Measurements from ENCODE around the gene OR2A7.
"Not testable (repeated sequence)": the region's sequence is repeated elsewhere in the genome, so short reads cannot be mapped to it uniquely, and the experiment has no call there.

The OR2A7 gene

DNA sequence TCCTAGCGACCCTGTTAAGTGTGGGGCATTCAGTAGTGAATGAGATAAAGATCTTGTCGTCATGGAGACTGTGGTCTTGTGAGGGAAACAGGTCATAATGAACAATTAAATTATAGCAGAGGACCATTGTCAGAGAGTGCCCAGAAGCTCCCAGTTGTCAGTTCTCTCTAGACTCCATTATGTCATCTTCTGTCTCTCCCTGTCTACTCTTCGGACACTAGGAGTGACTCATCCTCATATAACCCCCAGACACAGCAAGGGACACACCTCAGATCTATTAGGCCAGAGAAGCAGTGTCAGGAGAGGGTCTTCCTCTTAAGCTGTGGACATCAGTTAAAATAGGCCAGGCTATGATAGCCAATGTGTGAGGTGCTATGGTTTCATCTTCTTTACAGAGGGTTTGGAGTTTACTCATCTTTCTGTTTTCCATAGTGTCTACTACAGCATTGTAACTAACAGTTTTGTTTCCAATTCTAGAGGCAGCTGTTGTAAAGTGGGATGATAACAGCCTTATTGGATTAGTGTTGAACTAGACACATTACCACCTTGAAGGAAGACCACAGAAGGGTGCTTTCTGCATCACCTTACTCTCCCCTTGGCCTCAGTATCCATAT lies 22.7 kb upstream of the OR2A7 start:
- H3K79me2 ChIP-seq (ENCODE audit: control insufficient read depth, insufficient read depth, low read length, unreplicated experiment); H3K27ac ChIP-seq (ENCODE audit: low read depth, low read length); H3K27me3 ChIP-seq (ENCODE audit: insufficient read depth, low read length); H3K36me3 ChIP-seq (ENCODE audit: insufficient read depth, low read length); H3K4me1 ChIP-seq (ENCODE audit: control insufficient read depth, insufficient read depth, low read length, unreplicated experiment); H2AFZ ChIP-seq (ENCODE audit: low read length, unreplicated experiment); H3K4me3 ChIP-seq (ENCODE audit: low read depth, low read length): not testable (repeated sequence)

DNA sequence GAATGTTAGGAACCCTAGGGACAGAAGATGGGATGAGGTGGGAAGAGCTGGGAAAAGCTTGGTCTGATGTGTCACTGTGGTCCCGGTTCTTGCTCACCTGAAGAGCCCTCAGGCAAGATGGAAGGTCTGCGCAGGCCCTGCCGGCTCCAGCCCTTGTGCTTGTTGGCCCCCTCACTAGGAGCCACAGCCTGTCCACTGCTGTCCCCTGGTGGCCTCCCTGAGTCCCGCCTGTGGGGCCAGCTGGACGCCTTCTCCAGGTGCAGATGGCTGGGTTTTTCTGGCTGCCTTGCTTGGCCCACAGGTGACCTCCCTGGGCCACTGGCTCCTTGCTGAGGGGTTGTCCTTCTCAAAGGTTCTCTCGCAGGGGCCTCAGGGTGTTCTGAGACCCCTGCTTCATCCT lies 19.1 kb upstream of the OR2A7 start:
- not testable (repeated sequence) for H2AFZ ChIP-seq (ENCODE audit: low read length, unreplicated experiment); H3K36me3 ChIP-seq (ENCODE audit: insufficient read depth, low read length); H3K27me3 ChIP-seq (ENCODE audit: insufficient read depth, low read length); H3K27ac ChIP-seq (ENCODE audit: low read depth, low read length); H3K4me3 ChIP-seq (ENCODE audit: low read depth, low read length); H3K79me2 ChIP-seq (ENCODE audit: control insufficient read depth, insufficient read depth, low read length, unreplicated experiment); H3K4me1 ChIP-seq (ENCODE audit: control insufficient read depth, insufficient read depth, low read length, unreplicated experiment)

DNA sequence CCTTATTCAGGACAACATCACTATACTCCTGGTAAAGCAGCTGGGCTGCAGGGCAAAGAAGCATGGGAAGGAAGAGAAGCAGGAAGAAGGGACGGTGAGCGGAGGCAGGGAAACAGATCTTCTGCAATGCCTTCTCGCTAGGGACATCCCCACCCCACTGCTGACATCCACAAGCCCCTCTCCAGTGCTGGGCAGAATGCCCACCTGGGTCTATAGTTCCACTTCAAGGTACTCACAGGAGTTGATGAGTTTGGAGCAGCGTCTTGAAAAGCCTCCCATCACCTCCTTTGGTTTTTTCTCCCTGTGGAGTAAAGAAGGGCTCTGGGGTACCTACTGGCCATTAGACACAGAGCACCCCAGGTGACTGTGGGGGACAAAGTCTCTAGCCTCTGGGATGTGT lies 17.9 kb upstream of the OR2A7 start:
- not testable (repeated sequence) for H3K4me3 ChIP-seq (ENCODE audit: low read depth, low read length); H3K79me2 ChIP-seq (ENCODE audit: control insufficient read depth, insufficient read depth, low read length, unreplicated experiment); H3K27me3 ChIP-seq (ENCODE audit: insufficient read depth, low read length); H3K4me1 ChIP-seq (ENCODE audit: control insufficient read depth, insufficient read depth, low read length, unreplicated experiment); H3K27ac ChIP-seq (ENCODE audit: low read depth, low read length); H2AFZ ChIP-seq (ENCODE audit: low read length, unreplicated experiment); H3K36me3 ChIP-seq (ENCODE audit: insufficient read depth, low read length)

DNA sequence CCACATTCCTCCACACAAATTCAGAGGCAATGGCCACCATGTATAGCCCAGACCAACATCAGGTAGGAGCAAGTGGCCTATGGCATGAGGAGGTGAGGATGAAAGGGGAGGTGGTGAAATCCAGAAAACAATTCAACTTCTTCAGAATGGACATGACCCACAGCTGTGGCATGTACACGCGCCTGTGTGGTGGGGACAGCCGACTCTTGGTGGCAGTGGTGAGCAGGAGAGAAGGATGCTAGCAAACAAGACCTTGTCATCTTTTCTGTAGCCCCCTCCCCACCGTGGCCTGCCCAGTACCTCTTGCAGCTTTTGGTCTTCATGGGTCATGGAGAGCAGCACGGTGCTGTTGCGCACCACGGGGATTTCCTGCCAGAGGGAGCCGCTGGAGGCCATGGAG lies 17.4 kb upstream of the OR2A7 start:
- not testable (repeated sequence) for H3K4me1 ChIP-seq (ENCODE audit: control insufficient read depth, insufficient read depth, low read length, unreplicated experiment); H3K27ac ChIP-seq (ENCODE audit: low read depth, low read length)

GRCh38 chr7:144280010-144280409 lies 15.4 kb upstream of the OR2A7 start:
- H3K36me3 ChIP-seq (ENCODE audit: insufficient read depth, low read length); H3K27ac ChIP-seq (ENCODE audit: low read depth, low read length); H3K27me3 ChIP-seq (ENCODE audit: insufficient read depth, low read length); H2AFZ ChIP-seq (ENCODE audit: low read length, unreplicated experiment); H3K4me1 ChIP-seq (ENCODE audit: control insufficient read depth, insufficient read depth, low read length, unreplicated experiment); H3K79me2 ChIP-seq (ENCODE audit: control insufficient read depth, insufficient read depth, low read length, unreplicated experiment); H3K4me3 ChIP-seq (ENCODE audit: low read depth, low read length): not testable (repeated sequence)

More for the DNA sequence above, 17.4 kb upstream of the OR2A7 start:
- not testable (repeated sequence) for H2AFZ ChIP-seq (ENCODE audit: low read length, unreplicated experiment); H3K27me3 ChIP-seq (ENCODE audit: insufficient read depth, low read length); H3K4me3 ChIP-seq (ENCODE audit: low read depth, low read length); H3K36me3 ChIP-seq (ENCODE audit: insufficient read depth, low read length); H3K79me2 ChIP-seq (ENCODE audit: control insufficient read depth, insufficient read depth, low read length, unreplicated experiment)

DNA sequence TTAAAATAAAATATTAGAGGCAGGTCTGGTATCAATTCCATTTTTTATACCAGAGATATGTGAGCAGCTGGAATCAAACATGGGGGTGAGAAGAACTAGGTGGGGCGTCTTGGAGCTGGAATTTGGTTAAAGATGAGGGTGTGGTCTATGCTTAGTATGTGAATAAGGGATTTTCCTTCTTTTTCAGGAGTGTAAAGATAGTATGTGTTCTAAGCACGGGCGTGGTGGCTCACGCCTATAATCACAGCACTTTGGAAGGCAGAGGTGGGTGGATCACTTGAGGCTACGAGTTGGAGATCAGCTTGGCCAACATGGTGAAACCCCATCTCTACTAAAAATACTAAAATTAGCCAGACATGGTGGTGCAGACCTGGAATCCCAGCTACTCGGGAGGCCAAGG lies 10.7 kb upstream of the OR2A7 start:
- not testable (repeated sequence) for H2AFZ ChIP-seq (ENCODE audit: low read length, unreplicated experiment); H3K4me3 ChIP-seq (ENCODE audit: low read depth, low read length); H3K27ac ChIP-seq (ENCODE audit: low read depth, low read length); H3K27me3 ChIP-seq (ENCODE audit: insufficient read depth, low read length); H3K36me3 ChIP-seq (ENCODE audit: insufficient read depth, low read length); H3K79me2 ChIP-seq (ENCODE audit: control insufficient read depth, insufficient read depth, low read length, unreplicated experiment); H3K4me1 ChIP-seq (ENCODE audit: control insufficient read depth, insufficient read depth, low read length, unreplicated experiment)

DNA sequence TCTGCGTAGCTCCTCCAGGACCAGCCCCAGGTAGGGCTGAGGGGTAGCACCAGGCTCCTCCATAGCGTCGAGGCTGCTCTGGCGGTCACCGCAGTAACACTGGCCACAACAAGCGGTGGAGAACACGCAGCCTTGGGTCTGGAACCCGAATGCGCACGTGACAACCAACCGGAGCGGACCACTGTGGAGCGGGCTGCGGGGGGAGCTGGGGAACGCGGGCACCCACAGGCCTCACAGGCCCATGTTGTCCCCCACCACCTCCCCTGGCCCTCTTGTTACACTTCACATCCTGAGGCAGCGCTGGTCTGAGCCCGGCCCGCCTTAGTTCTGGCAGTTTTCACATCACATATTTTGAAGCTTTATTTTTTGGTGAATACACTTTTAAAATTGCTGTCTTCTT lies 4.6 kb upstream of the OR2A7 start, which contains the start of gene CTAGE8:
Gene CTAGE8, minus strand, starts transcription at position 101 of the 400 bp plus-strand sequence. Its CDS starts 38 bp downstream, at position 63.
- H3K27me3 ChIP-seq (ENCODE audit: insufficient read depth, low read length) = not testable (repeated sequence)

DNA sequence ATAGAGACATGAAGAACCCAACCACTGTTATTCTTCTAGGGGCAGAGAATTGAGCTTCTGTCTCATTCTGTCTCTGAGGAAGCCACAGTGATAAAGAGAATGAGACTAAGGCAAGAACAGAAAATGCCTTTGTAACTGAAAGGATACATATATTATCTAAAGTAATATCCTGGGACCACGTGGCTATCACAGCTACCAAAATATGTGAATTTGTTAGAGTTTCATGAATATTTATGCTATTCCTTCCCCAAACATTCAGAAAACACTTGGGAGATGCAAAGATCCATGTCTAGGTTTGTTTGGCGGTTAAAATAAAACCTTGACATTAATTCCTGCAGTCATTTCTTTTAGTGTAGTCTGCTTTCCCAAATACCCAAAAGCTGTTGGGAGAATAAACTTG lies 2.5 kb downstream of the OR2A7 start:
- not testable (repeated sequence) for H3K36me3 ChIP-seq (ENCODE audit: insufficient read depth, low read length); H3K79me2 ChIP-seq (ENCODE audit: control insufficient read depth, insufficient read depth, low read length, unreplicated experiment); H3K27me3 ChIP-seq (ENCODE audit: insufficient read depth, low read length); H3K27ac ChIP-seq (ENCODE audit: low read depth, low read length); H3K4me3 ChIP-seq (ENCODE audit: low read depth, low read length); H3K4me1 ChIP-seq (ENCODE audit: control insufficient read depth, insufficient read depth, low read length, unreplicated experiment); H2AFZ ChIP-seq (ENCODE audit: low read length, unreplicated experiment)

More for the DNA sequence above, 4.6 kb upstream of the OR2A7 start, which contains the start of gene CTAGE8:
- not testable (repeated sequence) for H2AFZ ChIP-seq (ENCODE audit: low read length, unreplicated experiment); H3K4me1 ChIP-seq (ENCODE audit: control insufficient read depth, insufficient read depth, low read length, unreplicated experiment); H3K79me2 ChIP-seq (ENCODE audit: control insufficient read depth, insufficient read depth, low read length, unreplicated experiment); H3K27ac ChIP-seq (ENCODE audit: low read depth, low read length); H3K4me3 ChIP-seq (ENCODE audit: low read depth, low read length); H3K36me3 ChIP-seq (ENCODE audit: insufficient read depth, low read length)

GRCh38 chr7:144259067-144259466 lies 5.5 kb downstream of the OR2A7 start:
- not testable (repeated sequence) for H3K4me3 ChIP-seq (ENCODE audit: low read depth, low read length); H3K36me3 ChIP-seq (ENCODE audit: insufficient read depth, low read length); H3K27me3 ChIP-seq (ENCODE audit: insufficient read depth, low read length); H3K4me1 ChIP-seq (ENCODE audit: control insufficient read depth, insufficient read depth, low read length, unreplicated experiment); H3K27ac ChIP-seq (ENCODE audit: low read depth, low read length); H2AFZ ChIP-seq (ENCODE audit: low read length, unreplicated experiment); H3K79me2 ChIP-seq (ENCODE audit: control insufficient read depth, insufficient read depth, low read length, unreplicated experiment)

DNA sequence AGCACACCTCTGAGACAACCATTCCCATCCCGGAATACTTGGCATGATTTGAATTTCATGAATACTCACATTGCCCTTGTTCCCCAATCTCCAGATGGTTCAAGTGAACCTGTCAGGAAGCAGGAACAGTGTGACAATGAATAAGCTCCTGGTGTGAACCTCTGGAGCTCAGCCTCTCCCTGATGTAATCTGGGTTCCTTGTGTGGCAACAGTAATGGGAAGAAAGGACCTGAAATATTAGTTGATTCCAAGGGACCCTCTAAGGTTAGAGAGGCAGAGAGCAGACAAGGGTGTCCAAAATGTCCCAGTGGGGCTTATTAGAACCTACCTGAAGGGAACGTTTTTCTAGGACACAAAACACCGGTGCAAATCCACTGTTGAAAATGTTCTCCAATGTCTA lies 8.5 kb downstream of the OR2A7 start:
- no peaks in the 10 kb centered on the region for H3K27me3 ChIP-seq (ENCODE audit: insufficient read depth, low read length)
- no peak overlapping the region for H2AFZ ChIP-seq (ENCODE audit: low read length, unreplicated experiment)
- H3K4me3 ChIP-seq (ENCODE audit: low read depth, low read length) = no peak overlapping the region
- no peaks in the 10 kb centered on the region for H3K36me3 ChIP-seq (ENCODE audit: insufficient read depth, low read length)
- H3K79me2 ChIP-seq (ENCODE audit: control insufficient read depth, insufficient read depth, low read length, unreplicated experiment) = no peaks in the 10 kb centered on the region
- H3K27ac ChIP-seq (ENCODE audit: low read depth, low read length) = no peak overlapping the region
- no peaks in the 10 kb centered on the region for H3K4me1 ChIP-seq (ENCODE audit: control insufficient read depth, insufficient read depth, low read length, unreplicated experiment)

GRCh38 chr7:144255471-144255897 lies 9.1 kb downstream of the OR2A7 start:
- Histone ChIP-seq H3K79me2 (ENCODE audit: control insufficient read depth, insufficient read depth, low read length, unreplicated experiment) (no peaks in the 10 kb centered on the region), H3K4me3 (ENCODE audit: low read depth, low read length) (no peak overlapping the region), H3K36me3 (ENCODE audit: insufficient read depth, low read length) (no peaks in the 10 kb centered on the region), H2AFZ (ENCODE audit: low read length, unreplicated experiment) (no peak overlapping the region), H3K4me1 (ENCODE audit: control insufficient read depth, insufficient read depth, low read length, unreplicated experiment) (no peaks in the 10 kb centered on the region), H3K27ac (ENCODE audit: low read depth, low read length) (no peak overlapping the region), H3K27me3 (ENCODE audit: insufficient read depth, low read length) (no peaks in the 10 kb centered on the region)
